AG04450 (cell line): ENCODE measurements around the gene FNDC3B. TPM values are rescaled to one million over a fixed set of nuclear protein-coding genes. Genes with fewer than 3 reads are reported as not detected.
"Not testable (repeated sequence)": the region's sequence is repeated elsewhere in the genome, so short reads cannot be mapped to it uniquely, and the experiment has no call there.

Source experiments
- CTCF ChIA-PET: fragments of 300-600, 350-600 bp; formaldehyde crosslinking; extraction: SDS; loops from one replicate; lab custom pipeline; 2022; ENCODE audit warnings: antibody characterized with exemption, inconsistent platforms; lab: Charles Lee
- POLR2A ChIA-PET: fragments of 350-600 bp; formaldehyde crosslinking; extraction: SDS; loops from one replicate; lab custom pipeline; 2021; ENCODE audit warnings: antibody characterized with exemption, inconsistent platforms; lab: Yijun Ruan, JAX
- DNase-seq: peaks from one replicate; pipeline ENCODE4 v3.0.0-alpha.2; 2011; ENCODE audit warnings: low read depth, low spot score
- H3K27ac ChIP-seq: one replicate; pipeline ENCODE4 v1.5.1; 2012; ENCODE audit warnings: low read depth, low read length, control low read depth
- H3K27me3 ChIP-seq: one replicate; pipeline ENCODE4 v1.6.0; 2012; ENCODE audit warnings: low read length; ENCODE audit not compliant: control insufficient read depth, insufficient read depth
- H3K4me3 ChIP-seq: 2 replicates; pipeline ENCODE4 v1.5.1; 2011; ENCODE audit warnings: mild to moderate bottlenecking, low read depth, low read length, control low read depth
- H3K9me3 ChIP-seq: 2 replicates; pipeline ENCODE4 v1.5.1; 2012; ENCODE audit warnings: low read length; ENCODE audit not compliant: control insufficient read depth, insufficient read depth
- polyA plus RNA-seq: library from polyadenylated mRNA; depleted of rRNA; stranded (reverse); fragments of >200 nt; gene quantifications from 2 replicates; pipeline ENCODE4 v1.2.3, GENCODE V29; 2011
- TF ChIP-seq, protein P1 (sequence below): IDR thresholded peaks from 2 replicates; pipeline ENCODE4 v1.5.1; 2011; ENCODE audit warnings: low read depth, low read length, control low read depth, inconsistent platforms

Gene FNDC3B
- polyA plus RNA-seq, 1 experiment = 39.5 TPM

DNA sequence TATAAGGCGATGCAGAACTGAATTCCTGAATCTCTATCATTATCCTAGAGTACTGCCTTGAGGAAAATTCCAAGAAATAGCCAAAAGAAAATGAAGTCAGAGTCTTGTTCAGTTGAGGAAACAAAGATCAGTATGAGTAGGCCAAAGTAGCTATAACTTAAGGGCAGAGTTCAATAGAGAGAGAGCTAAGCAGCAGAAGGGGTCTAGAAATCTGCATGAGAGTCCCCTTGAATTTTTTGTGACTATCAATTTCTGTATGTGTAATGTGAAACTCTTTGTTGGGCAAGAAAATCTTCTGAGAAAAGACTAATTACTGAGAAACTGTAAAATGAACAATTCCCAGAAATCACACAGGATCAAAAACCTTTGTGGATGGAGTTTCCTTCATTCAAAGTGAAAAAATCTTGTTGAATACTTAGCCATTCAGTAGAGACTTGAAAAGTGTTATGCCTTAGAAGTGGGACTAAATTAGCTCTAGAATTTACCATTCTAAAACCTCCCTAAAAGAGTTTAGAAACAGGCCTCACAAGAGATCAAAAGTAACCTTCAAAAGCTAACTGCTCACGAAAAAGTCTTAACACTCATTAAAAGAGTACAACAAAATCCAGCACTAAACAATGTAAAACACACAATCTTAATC is 43.1 kb upstream of the FNDC3B start:
- CTCF ChIA-PET = interaction anchor here (0.6 kb wide), 1 partner anchor 349 kb away, joined by 3 read pairs; no protein-coding TSS in a partner anchor

DNA sequence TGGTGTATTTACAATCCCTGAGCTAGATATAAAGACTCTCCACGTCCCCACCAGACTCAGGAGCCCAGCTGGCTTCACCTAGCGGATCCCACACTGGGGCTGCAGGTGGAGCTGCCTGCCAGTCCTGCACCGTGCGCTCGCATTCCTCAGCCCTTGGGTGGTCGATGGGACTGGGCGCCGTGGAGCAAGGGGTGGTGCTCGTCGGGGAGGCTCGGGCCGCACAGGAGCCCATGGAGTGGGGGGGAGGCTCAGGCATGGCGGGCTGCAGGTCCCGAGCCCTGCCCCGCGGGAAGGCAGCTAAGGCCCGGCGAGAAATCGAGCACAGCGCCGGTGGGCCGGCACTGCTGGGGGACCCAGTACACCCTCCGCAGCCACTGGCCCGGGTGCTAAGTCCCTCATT is 40.6 kb upstream of the FNDC3B start:
- not testable (repeated sequence) for DNase-seq

More for the DNA sequence above, 43.1 kb upstream of the FNDC3B start:
- POLR2A ChIA-PET = no interaction called here
- Histone ChIP-seq H3K4me3 (no peak overlapping the region), H3K9me3 (peaks cover 3% of the 10 kb centered on the region; the same call in 1 of the 2 replicates), H3K27me3 (no peaks in the 10 kb centered on the region), H3K27ac (no peak overlapping the region)
- no peak for DNase-seq
- TF ChIP-seq, protein P1, sequence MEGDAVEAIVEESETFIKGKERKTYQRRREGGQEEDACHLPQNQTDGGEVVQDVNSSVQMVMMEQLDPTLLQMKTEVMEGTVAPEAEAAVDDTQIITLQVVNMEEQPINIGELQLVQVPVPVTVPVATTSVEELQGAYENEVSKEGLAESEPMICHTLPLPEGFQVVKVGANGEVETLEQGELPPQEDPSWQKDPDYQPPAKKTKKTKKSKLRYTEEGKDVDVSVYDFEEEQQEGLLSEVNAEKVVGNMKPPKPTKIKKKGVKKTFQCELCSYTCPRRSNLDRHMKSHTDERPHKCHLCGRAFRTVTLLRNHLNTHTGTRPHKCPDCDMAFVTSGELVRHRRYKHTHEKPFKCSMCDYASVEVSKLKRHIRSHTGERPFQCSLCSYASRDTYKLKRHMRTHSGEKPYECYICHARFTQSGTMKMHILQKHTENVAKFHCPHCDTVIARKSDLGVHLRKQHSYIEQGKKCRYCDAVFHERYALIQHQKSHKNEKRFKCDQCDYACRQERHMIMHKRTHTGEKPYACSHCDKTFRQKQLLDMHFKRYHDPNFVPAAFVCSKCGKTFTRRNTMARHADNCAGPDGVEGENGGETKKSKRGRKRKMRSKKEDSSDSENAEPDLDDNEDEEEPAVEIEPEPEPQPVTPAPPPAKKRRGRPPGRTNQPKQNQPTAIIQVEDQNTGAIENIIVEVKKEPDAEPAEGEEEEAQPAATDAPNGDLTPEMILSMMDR = no peak

DNA sequence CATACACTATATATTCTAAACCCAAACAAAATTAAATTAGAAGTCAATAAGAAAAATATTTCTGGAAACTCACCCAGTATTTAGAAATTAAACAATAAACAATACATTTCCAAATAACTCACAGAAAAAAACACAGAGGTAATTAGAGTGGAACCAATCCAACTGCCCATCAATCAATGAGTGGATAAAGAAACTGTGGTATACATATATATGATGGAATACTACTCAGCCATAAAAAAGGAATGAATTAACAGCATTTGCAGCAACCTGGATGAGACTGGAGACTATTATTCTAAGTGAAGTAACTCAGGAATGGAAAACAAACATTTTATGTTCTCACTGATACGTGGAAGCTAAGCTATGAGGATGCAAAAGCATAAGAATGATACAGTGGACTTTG is 37.8 kb upstream of the FNDC3B start:
- H3K9me3 ChIP-seq, H3K27ac ChIP-seq, DNase-seq, H3K4me3 ChIP-seq, CTCF ChIA-PET, H3K27me3 ChIP-seq: not testable (repeated sequence)
- POLR2A ChIA-PET = interaction anchor here (0.6 kb wide), 1 partner anchor 211 kb away, joined by 4 read pairs; no protein-coding TSS in a partner anchor

More for the DNA sequence above, 40.6 kb upstream of the FNDC3B start:
- H3K9me3 ChIP-seq, POLR2A ChIA-PET, H3K27me3 ChIP-seq, CTCF ChIA-PET, H3K4me3 ChIP-seq, H3K27ac ChIP-seq: not testable (repeated sequence)

DNA sequence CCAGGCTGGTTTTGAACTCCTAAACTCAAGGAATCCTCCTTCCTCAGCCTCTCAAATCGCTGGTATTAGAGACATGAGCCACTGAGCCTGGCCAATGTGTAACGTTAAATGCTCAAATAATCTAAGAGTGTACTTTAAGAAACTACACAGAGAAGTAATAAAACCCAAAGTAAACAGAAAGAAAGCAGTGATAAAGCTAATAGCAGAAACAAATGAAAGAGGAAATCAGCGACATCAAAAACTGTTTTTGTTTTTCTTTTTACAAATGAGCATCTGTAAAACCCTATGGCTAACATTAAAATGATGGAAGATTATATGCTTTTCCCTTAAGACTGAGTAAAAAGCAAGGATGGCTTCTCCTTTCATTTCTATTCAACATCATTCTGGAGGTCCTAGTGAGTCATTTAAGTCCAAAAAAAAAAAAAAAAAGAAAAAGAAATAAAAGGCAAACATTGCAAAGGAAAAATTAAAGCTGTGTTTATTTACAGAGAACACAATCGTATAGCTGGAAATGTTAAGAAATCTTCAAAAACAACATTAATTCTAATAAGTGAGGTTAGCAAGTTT is 36.8 kb upstream of the FNDC3B start:
- TF ChIP-seq, protein P1 = no peak
- CTCF ChIA-PET = no interaction called here
- H3K9me3 ChIP-seq = peaks cover 3% of the 10 kb centered on the region; the same call in 1 of the 2 replicates
- no peak overlapping the region for H3K4me3 ChIP-seq
- POLR2A ChIA-PET = interaction anchor here (0.6 kb wide), 2 partner anchors 27 to 36 kb away, joined by 3 read pairs; no protein-coding TSS in a partner anchor
- DNase-seq = no peak
- H3K27me3 ChIP-seq = no peaks in the 10 kb centered on the region
- H3K27ac ChIP-seq = no peak overlapping the region

DNA sequence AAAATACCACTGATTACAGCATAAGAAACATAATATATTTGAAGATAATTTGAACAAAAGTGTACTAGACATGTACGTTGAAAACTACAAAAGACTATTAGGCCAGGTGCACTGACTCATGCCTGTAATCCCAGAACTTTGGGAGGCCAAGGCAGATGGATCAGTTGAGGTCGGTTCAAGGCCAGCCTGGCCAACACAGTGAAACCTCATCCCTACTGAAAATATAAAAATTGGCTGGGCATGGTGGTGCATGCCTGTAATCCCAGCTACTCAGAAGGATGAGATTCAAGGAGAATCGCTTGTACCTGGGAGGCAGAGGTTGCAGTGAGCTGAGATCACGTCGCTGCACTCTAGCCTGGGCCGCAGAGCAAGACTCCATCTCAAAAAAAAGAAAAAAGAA is 36.2 kb upstream of the FNDC3B start:
- ChIA-PET CTCF (no interaction called here), POLR2A (interaction anchor here (0.6 kb wide), 2 partner anchors 28 to 36 kb away, joined by 3 read pairs; no protein-coding TSS in a partner anchor)

More for the DNA sequence above, 36.2 kb upstream of the FNDC3B start:
- H3K27me3 ChIP-seq = no peaks in the 10 kb centered on the region
- DNase-seq = no peak
- H3K4me3 ChIP-seq = no peak overlapping the region
- peaks cover 3% of the 10 kb centered on the region; the same call in 1 of the 2 replicates for H3K9me3 ChIP-seq
- TF ChIP-seq, protein P1 = no peak
- H3K27ac ChIP-seq = no peak overlapping the region
